H1 (cell line): ENCODE results near the gene TRNAU1AP. TPM values are rescaled to one million over a fixed set of nuclear protein-coding genes. Genes with fewer than 3 reads are reported as not detected.
"Not testable (repeated sequence)": the region's sequence is repeated elsewhere in the genome, so short reads cannot be mapped to it uniquely, and the experiment has no call there.

ENCODE experiments used
- CTCF ChIA-PET: fragments of 300-600 bp; sonication (Branson Sonifier 250); formaldehyde crosslinking; loops from one replicate; lab custom pipeline; 2021; ENCODE audit not compliant: partially characterized antibody; lab: Charles Lee
- POLR2A ChIA-PET: fragments of 300-600 bp; sonication (Branson Sonifier 250); formaldehyde crosslinking; loops from one replicate; lab custom pipeline; 2021; ENCODE audit warnings: inconsistent platforms; ENCODE audit not compliant: partially characterized antibody; lab: Charles Lee
- DNase-seq, 2 experiments: peaks; one replicate each; pipeline versions ENCODE4 v3.0.0 to v3.0.0-alpha.2; 2010 to 2022; ENCODE audit warnings: low spot score in 2 of 2, low read depth in 1 of 2, mixed read lengths in 1 of 2
- FAIRE-seq: peaks from 2 replicates; lab custom pipeline; 2011; peaks lifted over from hg19 to GRCh38; lab: Jason Lieb, UNC
- H2AFZ ChIP-seq: 2 replicates; pipeline ENCODE4 v1.8.1; 2012; ENCODE audit warnings: low read length, inconsistent platforms
- H2AK5ac ChIP-seq: 2 replicates; pipeline ENCODE4 v1.6.1; 2013; ENCODE audit warnings: low read depth, low read length
- H2BK120ac ChIP-seq: replicated peaks from 2 replicates; pipeline ENCODE3; 2013; ENCODE audit warnings: low read depth, low read length, inconsistent platforms
- H2BK12ac ChIP-seq: 2 replicates; pipeline ENCODE4 v1.6.1; 2013; ENCODE audit warnings: low read depth, low read length
- H2BK15ac ChIP-seq: 2 replicates; pipeline ENCODE4 v1.6.1; 2013; ENCODE audit warnings: low read length
- H2BK20ac ChIP-seq: 2 replicates; pipeline ENCODE4 v1.6.1; 2013; ENCODE audit warnings: low read length
- H2BK5ac ChIP-seq: 2 replicates; pipeline ENCODE4 v1.6.1; 2013; ENCODE audit warnings: low read depth, low read length
- H3K14ac ChIP-seq: 2 replicates; pipeline ENCODE4 v1.6.1; 2013; ENCODE audit warnings: inconsistent platforms; ENCODE audit not compliant: insufficient read length
- H3K18ac ChIP-seq: 2 replicates; pipeline ENCODE4 v1.6.1; 2013; ENCODE audit warnings: low read length; ENCODE audit errors: extremely low read depth
- H3K23ac ChIP-seq: 2 replicates; pipeline ENCODE4 v1.6.1; 2013; ENCODE audit warnings: inconsistent platforms; ENCODE audit not compliant: insufficient read length
- H3K23me2 ChIP-seq: 2 replicates; pipeline ENCODE4 v1.6.1; 2013; ENCODE audit warnings: low read depth, low read length
- H3K27ac ChIP-seq: 2 replicates; pipeline ENCODE4 v1.6.1; 2011; ENCODE audit warnings: low read depth, low read length, inconsistent platforms
- H3K27me3 ChIP-seq, 4 experiments: replicated peaks in 1 of 4; 1 replicate in 1 of 4; 2 replicates in 3 of 4; pipeline versions ENCODE4 v1.6.1 to v1.8.1; 2011 to 2013; ENCODE audit warnings: low read length in 3 of 4, mild to moderate bottlenecking in 3 of 4, inconsistent platforms in 2 of 4, mixed read lengths in 2 of 4, moderate library complexity in 1 of 4; ENCODE audit not compliant: control insufficient read depth in 3 of 4, insufficient read depth in 3 of 4; ENCODE audit errors: extremely low read depth in 1 of 4
- H3K36me3 ChIP-seq, 4 experiments: 2 replicates each; pipeline versions ENCODE4 v1.6.1 to v1.8.1; 2011 to 2013; ENCODE audit warnings: mild to moderate bottlenecking in 4 of 4, low read length in 3 of 4, moderate library complexity in 2 of 4, control low read depth in 1 of 4, inconsistent platforms in 1 of 4; ENCODE audit not compliant: insufficient read depth in 4 of 4, control insufficient read depth in 2 of 4
- H3K4ac ChIP-seq: replicated peaks from 2 replicates; pipeline ENCODE3; 2013; ENCODE audit warnings: low read length, low read depth, mixed read lengths, inconsistent platforms; ENCODE audit not compliant: insufficient read length
- H3K4me1 ChIP-seq, 4 experiments: replicated peaks in 1 of 4; 1 replicate in 1 of 4; 2 replicates in 3 of 4; pipeline versions ENCODE4 v1.6.1 to v1.8.1; 2011 to 2013; ENCODE audit warnings: low read length in 3 of 4, inconsistent platforms in 2 of 4, mixed read lengths in 1 of 4; ENCODE audit not compliant: insufficient read depth in 4 of 4, control insufficient read depth in 3 of 4
- H3K4me2 ChIP-seq, 2 experiments: 2 replicates each; pipeline versions ENCODE4 v1.6.1 to v1.8.1; 2011 to 2013; ENCODE audit warnings: low read depth in 2 of 2, low read length in 2 of 2, control low read depth in 1 of 2, inconsistent platforms in 1 of 2, mild to moderate bottlenecking in 1 of 2; ENCODE audit not compliant: insufficient read depth in 1 of 2
- H3K4me3 ChIP-seq, 4 experiments: fragments of 200-600, 300-600 bp in 1 of 4; sonication (generic), shearing (Covaris generic), sonication (Bioruptor Twin) in 1 of 4; 2 replicates each; pipeline versions ENCODE4 v1.5.1 to v1.8.1; 2011 to 2016; ENCODE audit warnings: low read length in 4 of 4, low read depth in 3 of 4, control low read depth in 2 of 4, inconsistent platforms in 2 of 4, mild to moderate bottlenecking in 2 of 4, mixed read lengths in 1 of 4, moderate library complexity in 1 of 4; ENCODE audit not compliant: insufficient read depth in 2 of 4; ENCODE audit errors: extremely low read depth in 1 of 4
- H3K56ac ChIP-seq: replicated peaks from 2 replicates; pipeline ENCODE3; 2013; ENCODE audit warnings: low read depth, mild to moderate bottlenecking, mixed read lengths, low read length, inconsistent platforms; ENCODE audit not compliant: insufficient read length
- H3K79me1 ChIP-seq: 2 replicates; pipeline ENCODE4 v1.6.1; 2013; ENCODE audit warnings: low read depth, low read length, control low read depth
- H3K79me2 ChIP-seq, 2 experiments: 2 replicates each; pipeline versions ENCODE4 v1.6.1 to v1.8.1; 2012 to 2013; ENCODE audit warnings: low read length in 2 of 2, mild to moderate bottlenecking in 2 of 2, inconsistent platforms in 1 of 2; ENCODE audit not compliant: insufficient read depth in 2 of 2, control insufficient read depth in 1 of 2
- H3K9ac ChIP-seq, 4 experiments: replicated peaks in 1 of 4; 1 replicate in 1 of 4; 2 replicates in 3 of 4; pipeline versions ENCODE4 v1.6.1 to v1.8.1; 2011 to 2013; ENCODE audit warnings: low read depth in 3 of 4, low read length in 3 of 4, control low read depth in 2 of 4, mild to moderate bottlenecking in 2 of 4, moderate library complexity in 2 of 4, inconsistent platforms in 1 of 4; ENCODE audit errors: extremely low read depth in 1 of 4
- H3K9me3 ChIP-seq, 2 experiments: 2 replicates each; pipeline versions ENCODE4 v1.6.1 to v1.8.1; 2012 to 2013; ENCODE audit warnings: mild to moderate bottlenecking in 2 of 2, moderate library complexity in 2 of 2, control low read depth in 1 of 2, inconsistent platforms in 1 of 2, low read depth in 1 of 2, low read length in 1 of 2, mixed read lengths in 1 of 2; ENCODE audit not compliant: insufficient read depth in 2 of 2
- H4K20me1 ChIP-seq, 2 experiments: replicated peaks in 1 of 2; 2 replicates each; pipeline versions ENCODE3 to v1.8.1; 2011 to 2013; ENCODE audit warnings: inconsistent platforms in 2 of 2, low read length in 2 of 2, mild to moderate bottlenecking in 1 of 2; ENCODE audit not compliant: insufficient read depth in 2 of 2, control insufficient read depth in 1 of 2
- H4K5ac ChIP-seq: 2 replicates; pipeline ENCODE4 v1.6.1; 2013; ENCODE audit warnings: low read length, low read depth, mixed read lengths, inconsistent platforms; ENCODE audit not compliant: insufficient read length
- H4K8ac ChIP-seq: 2 replicates; pipeline ENCODE4 v1.8.0; 2013; ENCODE audit warnings: mild to moderate bottlenecking, moderate library complexity, low read length, inconsistent platforms; ENCODE audit not compliant: insufficient read depth; ENCODE audit errors: extremely low read depth
- H4K91ac ChIP-seq: replicated peaks from 2 replicates; pipeline ENCODE3; 2013; ENCODE audit warnings: low read length, mixed read lengths, inconsistent platforms; ENCODE audit not compliant: insufficient read length
- BRCA1 ChIP-seq: IDR thresholded peaks from 2 replicates; pipeline ENCODE4 v1.6.1; 2012; ENCODE audit warnings: low read depth, low read length, improper control_type of control experiment
- CBX5 ChIP-seq: fragments of 300-800, 300-1000 bp; sonication (generic); IDR thresholded peaks from 2 replicates; pipeline ENCODE4 v1.7.1; 2016; ENCODE audit warnings: antibody characterized with exemption, low read length, low read depth
- CBX8 ChIP-seq: fragments of 300-800, 300-1000 bp; sonication (generic); IDR thresholded peaks from 2 replicates; pipeline ENCODE4 v1.7.1; 2016; ENCODE audit warnings: low read depth, low read length, borderline replicate concordance
- CHD1 ChIP-seq: IDR thresholded peaks from 2 replicates; pipeline ENCODE4 v1.6.1; 2012; ENCODE audit warnings: low read depth, low read length, improper control_type of control experiment
- GABPA ChIP-seq: IDR thresholded peaks from 2 replicates; pipeline ENCODE4 v1.6.1; 2011; ENCODE audit warnings: mild to moderate bottlenecking, low read length, moderate library complexity, borderline replicate concordance; ENCODE audit not compliant: insufficient read depth
- NRF1 ChIP-seq: IDR thresholded peaks from 2 replicates; pipeline ENCODE4 v1.6.1; 2011; ENCODE audit warnings: mild to moderate bottlenecking, low read depth, low read length, improper control_type of control experiment
- YY1 ChIP-seq: IDR thresholded peaks from 2 replicates; pipeline ENCODE4 v1.6.1; 2011; ENCODE audit warnings: low read depth, mild to moderate bottlenecking, low read length
- WGBS, 2 experiments: shearing (Covaris generic) in 1 of 2; methylation state at CpG; one replicate each; pipeline versions ENCODE4 v1.1.6 to v1.1.7; 2013 to 2015; ENCODE audit warnings: low lambda C conversion rate in 2 of 2, mixed read lengths in 2 of 2, inconsistent platforms in 1 of 2, low coverage in 1 of 2, missing lambda C conversion rate in 1 of 2; ENCODE audit not compliant: insufficient replicate concordance in 2 of 2, insufficient coverage in 1 of 2, insufficient read length in 1 of 2; ENCODE audit errors: extremely low coverage in 1 of 2, missing lambda C conversion rate in 1 of 2; 5-methylcytosine and 5-hydroxymethylcytosine counted together
- polyA plus RNA-seq, 7 experiments: library from polyadenylated mRNA; depleted of rRNA in 3 of 7; stranded (reverse) in 5 of 7; unstranded in 2 of 7; fragments of >200 nt in 5 of 7; fragments of 200-250 nt in 2 of 7; gene quantifications; 1 replicate in 5 of 7; 2 replicates in 1 of 7; 4 replicates in 1 of 7; pipeline versions ENCODE4 v1.2.1 to v1.2.3, GENCODE V29; 2011 to 2013; ENCODE audit warnings: missing spikeins in 2 of 7, mixed read lengths in 2 of 7
- total RNA-seq: library from RNA; stranded (reverse); fragmentation: NEBNext Ultra II Directional; extraction: Animal tissue kit (Norgen Biotek cat#: 25700); gene quantifications from 2 replicates; pipeline ENCODE4 v1.2.1, GENCODE V29; 2021

The TRNAU1AP gene
- total and polyA plus RNA-seq, 2 of the 8 experiments (the other 6 are each of a cell fraction or from before 2014, with no cell fraction given) = 35.2 to 37.1 TPM

- TF ChIP-seq YY1 (no peak), BRCA1 (no peak), CHD1 (no peak), CBX5 (no peak), GABPA (no peak), NRF1 (no peak), CBX8 (no peak)
Measured at GRCh38 chr1:28521502-28522164, 31.3 kb upstream of the TRNAU1AP start (continued).

GRCh38 chr1:28522537-28522936 lies 30.3 kb upstream of the TRNAU1AP start:
- H3K9me3 ChIP-seq, H4K20me1 ChIP-seq, H3K18ac ChIP-seq, H3K4ac ChIP-seq, H3K56ac ChIP-seq, H3K4me3 ChIP-seq, H3K14ac ChIP-seq, H2BK20ac ChIP-seq, H3K27me3 ChIP-seq, H2AFZ ChIP-seq, H3K23me2 ChIP-seq, H2BK15ac ChIP-seq, H4K91ac ChIP-seq, H3K4me2 ChIP-seq, FAIRE-seq, H2BK12ac ChIP-seq, H2BK120ac ChIP-seq, H3K27ac ChIP-seq, DNase-seq, H4K8ac ChIP-seq, H2BK5ac ChIP-seq, H3K23ac ChIP-seq, H2AK5ac ChIP-seq, H3K9ac ChIP-seq, H4K5ac ChIP-seq: not testable (repeated sequence)
- Histone ChIP-seq H3K4me1 (peaks cover 5 to 16% (median 10%) of the 10 kb centered on the region in 4 experiments), H3K79me1 (peaks cover 19% of the 10 kb centered on the region), H3K36me3 (peaks cover 0 to 12% (median 4%) of the 10 kb centered on the region in 4 experiments; a peak in 4 of 8 replicates), H3K79me2 (peaks cover 14 to 76% of the 10 kb centered on the region in 2 experiments; a peak in 3 of 4 replicates)
- 90% methylated on average over 9 of the region's 9 CpGs; no CpG with 5 or more reads in 1 of the 2 experiments for WGBS, 2 experiments
- CTCF ChIA-PET = interaction anchor here (0.6 to 8.0 kb wide), 7 partner anchors 12 to 80 kb away, joined by 3 to 59 read pairs (median 3); no protein-coding TSS in a partner anchor
- POLR2A ChIA-PET = interaction anchor here (0.6 to 31.3 kb wide), 9 partner anchors 10 to 126 kb away, joined by 3 to 660 read pairs (median 5); partner anchors contain the start of gene RCC1
